HUDEP-2 (cell line): ENCODE results near the gene RAB11FIP3.

Experiments
- DNase-seq, 76 experiments: peaks; one replicate each; lab custom pipeline; 2025; ENCODE audit not compliant: unreplicated experiment in 76 of 76; lab: John Stamatoyannopoulos, UW

Gene RAB11FIP3

GRCh38 chr16:526181-527014 is 100.9 kb downstream of the RAB11FIP3 start:
- peak in 61 of 76 experiments; percentile 7 to 74 (median 54) for DNase-seq

DNA sequence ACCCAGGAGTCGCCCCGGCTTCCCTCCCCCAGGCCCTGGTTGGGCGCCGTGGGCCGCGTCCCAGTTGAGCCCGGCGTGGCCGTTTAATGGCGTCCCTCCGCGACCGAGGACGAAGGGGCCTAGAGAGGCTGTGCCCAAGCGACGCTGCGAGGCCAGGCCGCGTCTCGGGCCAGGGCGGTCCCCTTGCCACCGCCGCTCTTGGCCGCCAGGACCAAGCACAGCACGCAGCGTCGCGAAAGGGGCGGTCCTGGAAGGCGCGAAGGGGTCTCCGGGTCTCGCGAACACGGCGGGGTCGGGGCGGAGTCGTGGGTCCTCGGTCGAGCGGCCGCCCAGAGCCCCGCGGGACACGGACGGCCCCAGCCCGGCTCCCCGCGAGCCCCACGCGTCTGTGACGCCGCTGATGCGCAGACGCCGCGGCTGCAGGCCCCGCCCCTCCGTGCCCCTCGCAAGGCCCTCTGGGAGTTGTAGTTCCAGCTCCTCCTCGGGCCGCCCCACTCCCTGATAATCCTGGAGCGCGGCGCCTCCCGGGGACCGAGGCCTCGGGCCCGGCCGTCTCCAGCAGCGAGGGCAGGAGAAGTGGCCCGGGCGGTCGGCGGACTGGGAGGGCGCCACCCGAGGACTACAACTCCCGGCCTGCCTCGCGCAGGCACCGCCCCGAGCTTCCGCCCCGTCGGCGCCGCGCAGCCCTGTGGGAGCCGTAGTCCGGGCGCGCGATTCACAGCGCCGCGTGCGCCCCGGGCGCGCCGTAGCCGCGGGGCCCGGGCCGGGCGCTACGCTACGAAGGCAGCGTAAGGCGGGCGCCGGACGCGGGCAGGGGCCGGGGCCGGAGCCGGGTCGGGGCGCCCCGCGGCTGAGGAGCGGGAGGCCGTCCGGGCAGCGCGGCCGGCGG is 101.8 kb downstream of the RAB11FIP3 start, which contains the start of gene CAPN15:
TSS of gene CAPN15 (plus strand) at position 698 of the 889 bp plus-strand sequence. CDS start 19,127 bp downstream, outside the sequence.
- DNase-seq, result peak in 70 of 76 experiments; percentile 13 to 90 (median 74)

GRCh38 chr16:528111-529011 is 102.9 kb downstream of the RAB11FIP3 start:
- peak in 32 of 76 experiments; percentile 14 to 55 (median 31) for DNase-seq

DNA sequence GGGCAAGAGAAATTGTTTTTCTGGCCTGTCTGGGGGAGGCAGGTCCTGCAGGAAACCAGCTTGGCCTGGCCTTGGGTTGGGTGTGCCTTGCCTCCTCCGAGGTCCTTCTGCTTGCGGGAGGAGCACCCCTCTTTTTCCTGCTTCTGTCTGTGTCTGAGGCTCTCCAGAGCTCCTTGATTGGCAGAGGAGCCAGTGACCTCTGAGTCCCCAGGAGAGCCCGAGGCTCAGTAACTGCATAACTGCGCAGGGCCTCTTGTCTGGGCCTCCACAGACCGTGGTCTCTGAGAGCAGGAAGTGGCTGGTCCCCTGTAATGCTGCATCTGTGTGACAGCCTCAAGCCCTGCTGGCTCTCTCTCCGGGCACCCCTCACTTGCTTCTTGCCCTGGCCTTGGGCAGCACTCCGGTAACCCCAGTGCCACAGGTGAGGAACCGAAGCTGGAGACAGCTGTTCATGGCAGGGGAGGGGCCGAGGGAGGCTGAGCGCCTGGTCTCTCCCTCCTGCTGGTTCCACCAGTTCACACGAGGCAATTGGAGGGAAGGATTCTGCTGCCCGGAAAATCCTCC is 103.6 kb downstream of the RAB11FIP3 start:
- peak in 1 of 76 experiments; percentile 19 for DNase-seq

DNA sequence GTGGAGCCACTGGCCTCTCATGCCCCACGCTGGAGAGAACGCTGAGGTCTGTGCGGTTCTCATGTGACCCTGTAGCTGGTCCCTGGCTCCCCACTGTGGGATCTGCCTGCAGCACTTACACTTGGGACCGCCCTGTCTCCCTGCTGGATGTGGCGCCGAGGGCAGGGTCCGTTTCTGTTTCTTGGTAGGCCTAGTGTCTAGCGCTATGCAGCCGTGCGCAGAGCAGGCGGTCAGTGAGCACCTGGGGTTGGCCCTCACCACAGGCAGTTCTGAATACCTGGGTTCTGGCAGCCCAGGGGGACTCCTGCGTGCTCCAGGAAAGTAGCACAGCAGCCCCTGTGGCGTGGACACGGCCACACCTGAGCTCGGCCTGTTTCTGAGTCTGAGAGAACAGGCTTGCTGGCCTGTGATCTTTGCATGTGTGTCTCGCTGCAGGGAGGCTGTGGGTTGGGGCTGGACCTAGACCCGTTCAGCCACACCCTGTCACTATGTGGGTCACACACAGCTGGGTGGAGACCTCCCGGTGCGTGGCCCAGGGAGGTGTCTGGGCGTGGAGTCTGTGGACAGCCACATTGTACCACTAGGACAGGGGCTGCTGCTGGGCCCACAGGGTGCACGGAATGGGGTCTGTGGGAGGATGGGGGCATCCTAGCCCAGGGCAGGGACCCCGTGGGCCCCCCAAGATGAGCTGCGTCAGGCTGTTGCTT is 104.8 kb downstream of the RAB11FIP3 start:
- DNase-seq, result peak in 1 of 76 experiments; percentile 13

DNA sequence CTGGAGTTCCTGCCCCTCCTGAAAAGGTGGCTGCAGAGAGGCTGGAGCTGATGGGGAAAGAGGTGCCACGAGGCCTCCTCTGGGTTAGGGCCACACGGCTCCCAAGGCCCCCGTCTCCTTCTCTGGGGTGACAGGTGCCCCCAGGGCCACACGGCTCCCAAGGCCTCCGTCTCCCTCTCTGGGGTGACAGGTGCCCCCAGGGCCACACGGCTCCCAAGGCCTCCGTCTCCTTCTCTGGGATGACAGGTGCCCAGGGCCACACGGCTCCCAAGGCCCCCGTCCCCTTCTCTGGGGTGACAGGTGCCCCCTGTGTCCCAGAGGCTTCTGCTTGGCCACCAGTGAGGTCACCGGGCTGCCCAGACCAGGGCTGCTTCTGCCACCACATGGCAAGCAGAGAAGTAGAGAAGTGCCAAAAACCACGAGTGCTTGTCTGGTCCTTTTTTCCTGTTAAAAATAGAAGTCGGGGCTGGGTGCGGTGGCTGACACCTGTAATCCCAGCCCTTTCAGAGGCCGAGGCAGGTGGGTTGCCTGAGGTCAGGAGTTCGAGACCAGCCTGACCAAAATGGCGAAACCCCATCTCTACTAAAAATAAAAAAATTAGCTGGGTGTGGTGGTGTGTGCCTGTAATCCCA is 106.2 kb downstream of the RAB11FIP3 start:
- DNase-seq, result no peak

GRCh38 chr16:533391-534123 is 108.1 kb downstream of the RAB11FIP3 start:
- DNase-seq, result no peak

- DNase-seq, result no peak
These were observed 108.7 kb downstream of the RAB11FIP3 start for GRCh38 chr16:534135-534534.

DNA sequence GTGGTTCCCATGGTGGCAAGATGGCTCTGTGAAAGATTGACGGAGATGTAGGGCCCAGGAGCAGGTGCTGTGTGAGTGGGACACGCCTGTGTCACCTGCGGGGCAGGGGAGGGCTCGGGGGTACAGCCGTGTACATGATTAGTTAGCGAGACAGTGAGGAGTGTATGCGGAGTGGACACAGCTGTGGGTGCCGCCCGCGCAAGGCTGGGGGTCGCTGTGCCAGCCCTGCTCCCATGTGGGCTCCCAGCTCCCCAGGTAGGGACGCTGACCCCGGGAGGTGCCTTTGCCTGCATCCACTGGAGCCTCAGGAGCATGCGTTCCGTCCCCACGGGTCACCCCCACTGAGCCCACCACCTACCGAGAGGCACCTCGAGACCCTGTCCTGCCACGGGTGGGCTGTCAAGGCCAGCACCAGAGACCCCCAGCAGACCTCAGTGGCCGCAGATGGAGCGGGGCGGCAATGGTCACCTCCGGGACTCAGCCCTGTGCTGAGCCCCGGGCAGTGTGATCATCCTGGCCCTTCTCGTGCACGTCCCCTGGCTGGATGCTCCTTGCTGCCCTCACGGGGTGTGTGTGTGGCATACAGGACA is 109.5 kb downstream of the RAB11FIP3 start:
- DNase-seq, result no peak

- peak in 70 of 76 experiments; percentile 17 to 88 (median 67) for DNase-seq
These were observed 110.3 kb downstream of the RAB11FIP3 start for GRCh38 chr16:535446-536405.

DNA sequence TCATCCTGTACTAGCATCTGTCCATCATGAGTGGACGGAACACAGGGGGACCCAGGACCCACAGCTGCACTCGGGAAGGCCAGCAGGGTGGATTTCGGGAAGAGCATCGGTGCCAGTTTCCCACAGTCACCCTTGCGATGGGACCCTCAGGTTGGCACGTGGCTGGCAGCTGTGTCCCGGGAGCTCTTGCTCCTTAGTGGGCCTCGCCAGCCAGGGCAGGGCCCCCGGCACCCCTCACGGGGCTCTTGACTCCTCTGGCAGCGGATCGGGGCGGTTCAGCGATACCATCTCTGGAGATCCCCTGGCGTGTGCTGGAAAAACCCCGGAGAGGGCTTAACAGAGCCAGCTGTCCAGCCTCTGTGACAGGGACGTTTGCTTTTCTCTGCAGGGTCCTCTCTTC is 111.3 kb downstream of the RAB11FIP3 start:
- DNase-seq, result no peak

GRCh38 chr16:537415-538335 is 112.2 kb downstream of the RAB11FIP3 start:
- no peak for DNase-seq

DNA sequence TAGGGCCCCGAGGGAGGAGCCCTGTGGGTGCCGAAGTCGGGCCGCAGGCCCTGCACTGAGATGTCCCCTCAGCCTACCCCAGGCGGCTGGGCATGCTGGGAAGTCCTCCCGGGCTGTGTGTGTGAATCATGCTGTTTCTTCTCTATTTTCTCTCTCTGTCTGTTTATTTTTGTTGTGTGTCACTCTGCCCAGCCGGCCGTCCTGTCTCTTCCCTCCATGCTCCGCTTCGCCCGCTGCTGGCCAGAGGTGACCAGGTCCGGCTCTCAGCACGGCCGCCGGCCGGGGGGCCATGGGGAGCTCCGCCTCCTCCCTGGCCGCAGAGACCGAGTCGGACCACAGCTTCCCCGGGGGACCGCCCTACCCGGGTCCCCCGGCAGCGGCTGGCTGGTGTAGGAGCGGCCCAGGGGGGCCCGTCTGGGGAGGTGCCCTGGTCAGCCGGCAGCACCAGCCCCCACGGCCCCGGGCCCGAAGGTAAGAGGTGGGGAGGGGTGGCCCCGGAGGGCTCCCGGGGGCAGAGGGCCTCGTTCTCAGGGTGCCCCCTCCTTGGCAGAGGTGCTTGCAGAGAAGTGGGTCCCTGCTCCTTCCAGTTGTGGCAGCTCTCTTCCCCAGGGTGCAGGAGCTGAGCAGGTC is 114.6 kb downstream of the RAB11FIP3 start:
- DNase-seq, result no peak

- DNase-seq, result no peak
These were observed 115.3 kb downstream of the RAB11FIP3 start for GRCh38 chr16:540645-541340.
